CD4-positive, CD25-positive, alpha-beta regulatory T cell (primary cell): ENCODE data around the gene TMA7. TPM values are rescaled to one million over a fixed set of nuclear protein-coding genes. Genes with fewer than 3 reads are reported as not detected.
"Not testable (repeated sequence)": the region's sequence is repeated elsewhere in the genome, so short reads cannot be mapped to it uniquely, and the experiment has no call there.

Source experiments
- ATAC-seq, 2 donors: fragments of 150-1000 bp; cut with Tn5 transposase; one replicate each; pipeline ENCODE4 v1.10.0; 2021; ENCODE audit warnings: low read depth in 2 of 2, moderate number of reproducible peaks in 2 of 2, moderate library complexity in 1 of 2
- DNase-seq, 3 donors: peaks; one replicate each; pipeline versions ENCODE4 v3.0.0 to v3.0.0-alpha.2; 2012 to 2022; ENCODE audit warnings: mixed read lengths in 1 of 3
- H3K27ac ChIP-seq: one replicate; pipeline ENCODE4 v1.7.0; 2013; ENCODE audit warnings: mild to moderate bottlenecking, low read length; ENCODE audit not compliant: insufficient read depth, poor library complexity, severe bottlenecking
- H3K27me3 ChIP-seq: one replicate; pipeline ENCODE4 v1.7.0; 2013; ENCODE audit warnings: low read length; ENCODE audit not compliant: control insufficient read depth, insufficient read depth
- H3K36me3 ChIP-seq: one replicate; pipeline ENCODE4 v1.7.0; 2013; ENCODE audit warnings: mild to moderate bottlenecking, low read length, moderate library complexity; ENCODE audit not compliant: control insufficient read depth, insufficient read depth
- H3K4me1 ChIP-seq: 2 replicates; pipeline ENCODE4 v1.7.0; 2013; ENCODE audit warnings: mild to moderate bottlenecking, low read length; ENCODE audit not compliant: insufficient read depth, control insufficient read depth, poor library complexity, severe bottlenecking
- H3K4me3 ChIP-seq: one replicate; pipeline ENCODE4 v1.7.0; 2013; ENCODE audit warnings: low read depth, mild to moderate bottlenecking, low read length, moderate library complexity
- H3K9me3 ChIP-seq, 2 experiments: 1 replicate in 1 of 2; 2 replicates in 1 of 2; pipeline ENCODE4 v1.7.0; 2013; ENCODE audit warnings: low read length in 2 of 2, mild to moderate bottlenecking in 1 of 2, moderate library complexity in 1 of 2; ENCODE audit not compliant: control insufficient read depth in 2 of 2
- H3K27ac Mint-ChIP-seq, 3 donors: one replicate each; pipeline ENCODE4 v1.8.0; 2020 to 2022; ENCODE audit warnings: mild to moderate bottlenecking in 3 of 3, mixed read lengths in 3 of 3, moderate library complexity in 2 of 3
- H3K27me3 Mint-ChIP-seq: one replicate; pipeline ENCODE4 v1.8.0; 2022; ENCODE audit warnings: mild to moderate bottlenecking, mixed read lengths
- H3K36me3 Mint-ChIP-seq: one replicate; pipeline ENCODE4 v1.8.0; 2020; ENCODE audit warnings: mixed read lengths
- H3K4me1 Mint-ChIP-seq, 4 donors: one replicate each; pipeline ENCODE4 v1.8.0; 2020 to 2022; ENCODE audit warnings: mixed read lengths in 4 of 4, mild to moderate bottlenecking in 1 of 4
- H3K4me3 Mint-ChIP-seq, 4 donors: one replicate each; pipeline ENCODE4 v1.8.0; 2020 to 2022; ENCODE audit warnings: mild to moderate bottlenecking in 4 of 4, mixed read lengths in 4 of 4, moderate library complexity in 3 of 4
- H3K9me3 Mint-ChIP-seq, 7 donors: one replicate each; pipeline ENCODE4 v1.8.0; 2020 to 2022; ENCODE audit warnings: mixed read lengths in 7 of 7, mild to moderate bottlenecking in 3 of 7, moderate library complexity in 2 of 7
- polyA plus RNA-seq, 4 donors: library from polyadenylated mRNA; unstranded; fragments of 300-500 nt; fragmentation: Illumina TruSeq; gene quantifications; one replicate each; pipeline ENCODE4 v1.2.3, GENCODE V29; 2021
- total RNA-seq: library from RNA; stranded (reverse); gene quantifications from one replicate; pipeline ENCODE4 v1.2.3, GENCODE V29; 2022

Gene TMA7
- total and polyA plus RNA-seq, 5 donors from 2014 or later, result 248 to 743 (median 676) TPM

DNA sequence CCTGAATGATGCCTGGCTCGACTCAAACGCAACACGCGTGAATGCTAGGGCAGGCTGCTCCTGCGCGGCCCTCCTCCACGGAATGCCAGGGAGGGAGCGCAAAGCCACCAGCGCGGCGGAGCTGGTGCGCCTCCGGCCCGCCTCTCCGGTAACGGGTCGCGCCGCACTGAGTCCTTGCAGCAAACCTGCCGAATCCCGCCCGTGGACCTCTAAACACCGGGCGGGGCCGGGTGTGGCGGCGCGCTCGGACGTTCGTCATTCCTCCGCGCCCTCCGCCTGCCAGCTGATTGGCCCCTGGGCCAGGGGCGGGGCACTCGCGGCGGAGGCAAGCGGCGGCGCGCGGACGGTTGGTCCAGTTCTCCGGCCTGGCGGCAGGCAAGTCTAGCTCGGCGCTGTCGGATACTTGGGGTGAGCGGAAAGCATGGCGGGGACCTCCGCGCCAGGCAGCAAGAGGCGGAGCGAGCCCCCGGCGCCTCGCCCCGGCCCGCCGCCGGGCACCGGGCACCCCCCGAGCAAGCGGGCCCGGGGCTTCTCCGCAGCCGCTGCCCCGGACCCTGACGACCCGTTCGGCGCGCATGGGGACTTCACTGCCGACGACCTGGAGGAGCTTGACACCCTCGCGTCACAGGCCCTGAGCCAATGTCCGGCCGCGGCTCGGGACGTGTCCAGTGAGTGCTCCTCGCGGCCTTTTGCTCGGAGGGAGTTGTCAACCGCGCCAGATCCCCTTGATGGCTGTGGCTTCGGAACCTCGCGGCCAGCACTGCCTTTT lies 6.6 kb downstream of the TMA7 start, which contains the start of gene ATRIP:
TSS of gene ATRIP (plus strand) at position 313 of the 769 bp plus-strand sequence. CDS start at position 422, 109 bp downstream.
- H3K36me3 ChIP-seq, result peaks cover 21% of the 10 kb centered on the region
- no peaks in the 10 kb centered on the region for H3K9me3 ChIP-seq
- DNase-seq (peak; percentile 84 to 87 (median 85)), ATAC-seq (peak; percentile 96 to 97)
- peaks cover 30% of the 10 kb centered on the region for H3K4me1 ChIP-seq
- peak within 1 kb of the TSS; percentile 90 to 96 (median 92) for H3K27ac Mint-ChIP-seq
- H3K27me3 ChIP-seq, result no peaks in the 10 kb centered on the region
- peak within 1 kb of the TSS; percentile 82 for H3K4me3 ChIP-seq
- peaks cover 11 to 46% (median 34%) of the 10 kb centered on the region in 4 donors for H3K4me1 Mint-ChIP-seq
- H3K9me3 Mint-ChIP-seq, result no peaks in the 10 kb centered on the region
- peaks cover 7% of the 10 kb centered on the region for H3K36me3 Mint-ChIP-seq
- peaks cover 4% of the 10 kb centered on the region for H3K27me3 Mint-ChIP-seq
- H3K4me3 Mint-ChIP-seq, result peak within 1 kb of the TSS; percentile 87 to 98 (median 93)
- H3K27ac ChIP-seq, result peak within 1 kb of the TSS; percentile 76

DNA sequence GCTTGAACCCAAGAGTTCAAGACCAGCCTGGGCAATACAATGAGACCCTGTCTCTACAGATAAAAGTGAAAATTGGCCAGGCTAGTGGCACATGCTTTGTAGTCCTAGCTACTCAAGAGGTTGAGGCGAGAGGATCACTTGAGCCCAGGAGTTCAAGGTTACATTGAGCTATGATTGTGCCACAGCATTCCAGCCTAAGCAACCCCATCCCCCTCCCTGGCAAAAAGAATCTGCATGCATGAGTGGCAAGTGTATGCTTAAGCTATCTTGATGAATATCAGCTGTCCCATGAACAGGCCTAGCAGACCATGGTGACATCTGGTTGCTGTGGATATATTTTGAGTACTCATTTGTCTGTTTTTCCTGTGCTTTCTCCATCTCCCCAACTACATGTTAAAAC lies 11.2 kb downstream of the TMA7 start:
- H3K36me3 Mint-ChIP-seq, result peaks cover 31% of the 10 kb centered on the region
- ATAC-seq, result no peak
- H3K4me1 Mint-ChIP-seq, result peaks cover 10 to 26% (median 20%) of the 10 kb centered on the region in 4 donors

DNA sequence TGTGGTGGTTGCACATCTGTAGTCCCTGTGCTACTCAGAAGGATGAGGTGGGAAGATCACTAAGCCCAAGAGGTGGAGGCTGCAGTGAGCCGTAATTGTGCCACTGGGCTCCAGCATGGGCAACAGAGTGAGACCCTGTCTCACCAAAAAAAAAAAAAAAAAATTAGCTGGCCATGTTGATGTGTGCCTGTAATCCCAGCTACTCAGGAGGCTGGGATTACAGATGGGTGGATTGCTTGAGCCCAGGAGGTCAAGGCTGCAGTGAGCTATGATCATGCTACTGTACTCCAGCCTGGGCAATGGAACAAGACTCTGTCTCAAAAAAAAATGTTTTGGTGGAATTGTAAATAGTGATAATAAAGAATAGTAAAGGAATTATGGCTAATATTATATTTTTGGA lies 16.4 kb downstream of the TMA7 start:
- peaks cover 64% of the 10 kb centered on the region for H3K36me3 ChIP-seq
- H3K36me3 Mint-ChIP-seq, result peaks cover 32% of the 10 kb centered on the region
- no peaks in the 10 kb centered on the region for H3K27me3 ChIP-seq
- no peaks in the 10 kb centered on the region for H3K9me3 ChIP-seq
- no peak overlapping the region for H3K27ac ChIP-seq
- no peaks in the 10 kb centered on the region for H3K9me3 Mint-ChIP-seq
- no peaks in the 10 kb centered on the region for H3K4me1 ChIP-seq
- no peak overlapping the region for H3K4me3 Mint-ChIP-seq
- DNase-seq (no peak), ATAC-seq (no peak)
- H3K27ac Mint-ChIP-seq, result peak overlapping the region in 1 of 3 donors; percentile 23
- H3K27me3 Mint-ChIP-seq, result no peaks in the 10 kb centered on the region
- H3K4me3 ChIP-seq, result no peak overlapping the region
- H3K4me1 Mint-ChIP-seq, result peaks cover 0 to 2% (median 1%) of the 10 kb centered on the region in 4 donors

More for the DNA sequence above, 11.2 kb downstream of the TMA7 start:
- H3K4me1 ChIP-seq, result peaks cover 9% of the 10 kb centered on the region
- Mint-ChIP-seq H3K27me3 (peaks cover 4% of the 10 kb centered on the region), H3K9me3 (no peaks in the 10 kb centered on the region), H3K27ac (no peak overlapping the region), H3K4me3 (no peak overlapping the region)
- H3K36me3 ChIP-seq, result peaks cover 27% of the 10 kb centered on the region
- H3K27me3 ChIP-seq, result no peaks in the 10 kb centered on the region
- no peak for DNase-seq
- no peaks in the 10 kb centered on the region for H3K9me3 ChIP-seq
- H3K27ac ChIP-seq, result no peak overlapping the region
- no peak overlapping the region for H3K4me3 ChIP-seq

DNA sequence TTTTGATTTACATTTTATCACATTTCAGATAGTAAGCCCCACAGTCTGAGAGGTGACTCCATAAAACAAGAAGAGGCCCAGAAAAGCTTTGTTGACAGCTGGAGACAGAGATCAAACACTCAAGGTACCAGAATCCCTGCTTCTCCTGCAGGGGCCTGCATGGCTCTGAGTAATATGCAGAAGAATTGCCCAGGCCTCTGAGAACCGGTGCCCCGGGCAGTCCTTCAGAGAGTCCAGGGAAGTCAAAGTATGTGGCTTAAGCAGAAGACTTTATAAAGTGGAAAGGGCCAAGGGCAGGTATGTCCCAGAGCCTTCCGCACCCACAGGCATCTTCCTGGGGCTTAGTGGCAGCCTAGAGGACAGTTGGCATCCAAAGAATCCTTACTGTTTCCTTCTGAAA lies 19.3 kb downstream of the TMA7 start:
- H3K27me3 ChIP-seq, result no peaks in the 10 kb centered on the region
- no peak for DNase-seq

DNA sequence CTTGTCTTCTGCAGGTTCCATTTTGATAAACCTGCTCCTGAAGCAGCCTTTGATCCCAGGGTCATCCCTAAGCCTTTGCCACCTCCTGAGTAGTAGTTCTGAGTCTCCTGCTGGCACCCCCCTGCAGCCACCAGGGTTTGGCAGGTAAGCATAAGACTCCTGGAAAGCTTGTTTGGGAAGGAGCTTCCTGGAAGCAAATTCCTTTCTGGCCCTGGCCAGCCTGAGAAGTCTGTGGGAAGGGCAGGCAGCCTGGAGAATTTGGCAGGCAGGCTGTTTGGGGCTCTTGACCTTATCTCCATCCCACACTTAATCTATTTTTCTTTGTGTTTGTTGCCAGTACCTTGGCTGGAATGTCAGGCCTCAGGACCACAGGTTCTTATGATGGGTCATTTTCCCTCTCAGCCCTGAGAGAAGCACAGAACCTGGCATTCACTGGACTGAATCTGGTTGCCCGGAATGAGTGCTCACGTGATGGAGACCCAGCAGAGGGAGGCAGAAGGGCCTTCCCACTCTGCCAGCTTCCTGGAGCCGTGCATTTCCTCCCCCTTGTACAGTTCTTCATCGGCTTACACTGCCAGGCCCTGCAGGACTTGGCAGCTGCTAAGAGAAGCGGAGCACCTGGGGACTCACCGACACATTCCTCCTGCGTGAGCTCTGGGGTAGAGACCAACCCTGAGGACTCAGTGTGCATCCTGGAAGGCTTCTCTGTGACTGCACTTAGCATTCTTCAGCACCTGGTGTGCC lies 19.9 kb downstream of the TMA7 start:
- Mint-ChIP-seq H3K27ac (no peak overlapping the region), H3K27me3 (no peaks in the 10 kb centered on the region), H3K9me3 (no peaks in the 10 kb centered on the region), H3K4me3 (no peak overlapping the region), H3K4me1 (peaks cover 0 to 2% (median 1%) of the 10 kb centered on the region in 4 donors), H3K36me3 (peaks cover 10% of the 10 kb centered on the region)
- ATAC-seq (no peak), DNase-seq (no peak)
- H3K9me3 ChIP-seq, result no peaks in the 10 kb centered on the region
- no peaks in the 10 kb centered on the region for H3K27me3 ChIP-seq
- H3K4me1 ChIP-seq, result no peaks in the 10 kb centered on the region
- no peak overlapping the region for H3K27ac ChIP-seq
- peaks cover 46% of the 10 kb centered on the region for H3K36me3 ChIP-seq
- no peak overlapping the region for H3K4me3 ChIP-seq

More for the DNA sequence above, 19.3 kb downstream of the TMA7 start:
- peaks cover 46% of the 10 kb centered on the region for H3K36me3 ChIP-seq
- no peaks in the 10 kb centered on the region for H3K9me3 ChIP-seq
- Mint-ChIP-seq H3K27me3 (no peaks in the 10 kb centered on the region), H3K36me3 (peaks cover 15% of the 10 kb centered on the region), H3K9me3 (no peaks in the 10 kb centered on the region), H3K4me1 (peaks cover 0 to 2% (median 1%) of the 10 kb centered on the region in 4 donors), H3K4me3 (no peak overlapping the region), H3K27ac (no peak overlapping the region)
- no peak overlapping the region for H3K27ac ChIP-seq
- H3K4me1 ChIP-seq, result no peaks in the 10 kb centered on the region
- H3K4me3 ChIP-seq, result no peak overlapping the region
- no peak for ATAC-seq

DNA sequence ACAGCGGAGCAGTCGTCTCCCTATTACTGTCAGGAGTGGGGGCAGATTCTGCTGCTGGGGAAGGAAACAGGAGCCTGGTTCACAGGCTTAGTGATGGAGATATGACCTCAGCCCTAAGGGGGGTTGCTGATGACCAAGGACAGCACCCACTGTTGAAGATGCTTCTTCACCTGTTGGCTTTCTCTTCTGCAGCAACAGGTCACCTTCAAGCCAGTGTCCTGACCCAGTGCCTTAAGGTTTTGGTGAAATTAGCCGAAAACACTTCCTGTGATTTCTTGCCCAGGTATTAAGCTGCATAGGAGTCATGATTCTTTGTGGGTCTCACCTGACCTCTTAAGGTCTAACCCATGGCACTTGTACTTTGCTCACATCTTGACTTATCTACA lies 20.5 kb downstream of the TMA7 start:
- no peaks in the 10 kb centered on the region for H3K27me3 ChIP-seq
- no peak overlapping the region for H3K27ac ChIP-seq
- peaks cover 5% of the 10 kb centered on the region for H3K4me1 ChIP-seq
- H3K4me3 Mint-ChIP-seq, result peak overlapping the region in 1 of 4 donors; percentile 85
- H3K36me3 ChIP-seq, result peaks cover 44% of the 10 kb centered on the region
- H3K36me3 Mint-ChIP-seq, result peaks cover 6% of the 10 kb centered on the region
- no peaks in the 10 kb centered on the region for H3K9me3 ChIP-seq
- DNase-seq, result no peak
- no peak for ATAC-seq
- no peak overlapping the region for H3K4me3 ChIP-seq
- no peaks in the 10 kb centered on the region for H3K9me3 Mint-ChIP-seq
- peak overlapping the region in 1 of 3 donors; percentile 85 for H3K27ac Mint-ChIP-seq
- no peaks in the 10 kb centered on the region for H3K27me3 Mint-ChIP-seq
- H3K4me1 Mint-ChIP-seq, result peaks cover 0 to 7% (median 3%) of the 10 kb centered on the region in 4 donors

DNA sequence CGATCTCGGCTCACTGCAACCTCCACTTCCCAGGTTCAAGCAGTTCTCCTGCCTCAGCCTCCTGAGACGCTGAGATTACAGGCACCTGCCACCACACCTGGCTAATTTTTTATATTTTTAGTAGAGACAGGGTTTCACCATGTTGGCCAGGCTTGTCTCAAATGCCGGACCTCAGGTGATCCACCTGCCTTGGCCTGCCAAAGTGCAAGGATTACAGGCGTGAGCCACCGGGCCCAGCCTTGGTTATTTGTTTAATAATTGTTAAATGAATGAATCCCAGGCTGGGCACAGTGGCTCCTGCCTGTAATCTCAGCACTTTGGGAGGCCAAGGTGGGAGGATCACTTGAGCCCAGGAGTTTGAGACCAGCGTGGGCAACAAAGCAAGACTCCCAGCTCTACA lies 21.7 kb downstream of the TMA7 start:
- H3K4me3 Mint-ChIP-seq, H3K27ac Mint-ChIP-seq, H3K36me3 Mint-ChIP-seq, DNase-seq, H3K27me3 Mint-ChIP-seq, H3K4me3 ChIP-seq, H3K27ac ChIP-seq, H3K27me3 ChIP-seq, H3K9me3 ChIP-seq, ATAC-seq, H3K9me3 Mint-ChIP-seq: not testable (repeated sequence)
- peaks cover 0 to 19% (median 9%) of the 10 kb centered on the region in 4 donors for H3K4me1 Mint-ChIP-seq
- peaks cover 38% of the 10 kb centered on the region for H3K36me3 ChIP-seq
- H3K4me1 ChIP-seq, result peaks cover 18% of the 10 kb centered on the region
